Measurements from ENCODE around the gene PCOLCE2.

PCOLCE2 gene

GRCh38 chr3:142853270-142854168 is 35.4 kb downstream of the PCOLCE2 start:
- H3K4me3 ChIP-seq (ENCODE audit: low read depth, low read length) = no peak overlapping the region
- DNase-seq (ENCODE audit: low read depth) = peak; percentile 73
- peak; percentile 7 for TF ChIP-seq CTCF (conservative IDR thresholded peaks at IDR 0.05; ENCODE audit: low read depth, low read length)

GRCh38 chr3:142852009-142852408 is 36.9 kb downstream of the PCOLCE2 start:
- TF ChIP-seq CTCF (conservative IDR thresholded peaks at IDR 0.05; ENCODE audit: low read depth, low read length) = no peak
- DNase-seq (ENCODE audit: low read depth) = no peak
- no peak overlapping the region for H3K4me3 ChIP-seq (ENCODE audit: low read depth, low read length)

- DNase-seq (ENCODE audit: low read depth) = peak; percentile 97
- no peak for TF ChIP-seq CTCF (conservative IDR thresholded peaks at IDR 0.05; ENCODE audit: low read depth, low read length)
- H3K4me3 ChIP-seq (ENCODE audit: low read depth, low read length) = no peak overlapping the region
Measured at GRCh38 chr3:142850395-142851023, 38.4 kb downstream of the PCOLCE2 start.

GRCh38 chr3:142849148-142849547 is 39.7 kb downstream of the PCOLCE2 start:
- H3K4me3 ChIP-seq (ENCODE audit: low read depth, low read length) = no peak overlapping the region
- no peak for TF ChIP-seq CTCF (conservative IDR thresholded peaks at IDR 0.05; ENCODE audit: low read depth, low read length)
- no peak for DNase-seq (ENCODE audit: low read depth)

GRCh38 chr3:142846779-142847577 is 41.9 kb downstream of the PCOLCE2 start:
- no peak for DNase-seq (ENCODE audit: low read depth)
- no peak overlapping the region for H3K4me3 ChIP-seq (ENCODE audit: low read depth, low read length)
- TF ChIP-seq CTCF (conservative IDR thresholded peaks at IDR 0.05; ENCODE audit: low read depth, low read length) = no peak

GRCh38 chr3:142844339-142844977 is 44.4 kb downstream of the PCOLCE2 start:
- TF ChIP-seq CTCF (conservative IDR thresholded peaks at IDR 0.05; ENCODE audit: low read depth, low read length) = peak; percentile 69
- DNase-seq (ENCODE audit: low read depth) = peak; percentile 72
- no peak overlapping the region for H3K4me3 ChIP-seq (ENCODE audit: low read depth, low read length)

Measured in choroid plexus epithelial cell (primary cell).